Measurements from ENCODE around the gene CDKN1C. TPM values are rescaled to one million over a fixed set of nuclear protein-coding genes. Genes with fewer than 3 reads are reported as not detected.

CDKN1C gene
- total and polyA plus RNA-seq, 9 donors, result 72.3 to 363 (median 211) TPM

- no peak overlapping the region for H3K4me3 ChIP-seq
- DNase-seq, result no peak
- H3K36me3 ChIP-seq, result no peaks in the 10 kb centered on the region
- H3K4me1 ChIP-seq (ENCODE audit: insufficient read depth), result no peaks in the 10 kb centered on the region
- TF ChIP-seq EP300 (IDR thresholded peaks at IDR 0.05), result no peak
- no peak for TF ChIP-seq CTCF (IDR thresholded peaks at IDR 0.05)
- no peak for TF ChIP-seq POLR2A (IDR thresholded peaks at IDR 0.05)
- intact Hi-C loops (cut with DNase I), result no loop called here
- H3K9me3 ChIP-seq, result no peaks in the 10 kb centered on the region
- 11 to 29% (median 14%) methylated on average over 31 to 37 of the region's 37 CpGs for WGBS, 3 donors
- no peaks in the 10 kb centered on the region for H3K27me3 ChIP-seq
- no peak overlapping the region for H3K27ac ChIP-seq
Observed at GRCh38 chr11:2869134-2869526, 16.4 kb downstream of the CDKN1C start.

- H3K27ac ChIP-seq, result no peak overlapping the region
- H3K9me3 ChIP-seq, result no peaks in the 10 kb centered on the region
- TF ChIP-seq EP300 (IDR thresholded peaks at IDR 0.05) (no peak), POLR2A (IDR thresholded peaks at IDR 0.05) (no peak), CTCF (IDR thresholded peaks at IDR 0.05) (no peak)
- intact Hi-C loops (cut with DNase I), result no loop called here
- WGBS, 3 donors, result 31 to 43% (median 33%) methylated on average over 14 to 16 of the region's 16 CpGs
- H3K4me1 ChIP-seq (ENCODE audit: insufficient read depth), result no peaks in the 10 kb centered on the region
- H3K4me3 ChIP-seq, result no peak overlapping the region
- no peak for DNase-seq
- H3K27me3 ChIP-seq, result no peaks in the 10 kb centered on the region
- H3K36me3 ChIP-seq, result no peaks in the 10 kb centered on the region
Observed at GRCh38 chr11:2868506-2869133, 17.0 kb downstream of the CDKN1C start.

- no peaks in the 10 kb centered on the region for H3K4me1 ChIP-seq (ENCODE audit: insufficient read depth)
- no peak overlapping the region for H3K27ac ChIP-seq
- DNase-seq, result no peak
- 73 to 83% (median 83%) methylated on average over 25 of the region's 25 CpGs for WGBS, 3 donors
- intact Hi-C loops (cut with DNase I), result no loop called here
- H3K4me3 ChIP-seq, result no peak overlapping the region
- no peaks in the 10 kb centered on the region for H3K9me3 ChIP-seq
- H3K36me3 ChIP-seq, result no peaks in the 10 kb centered on the region
- no peaks in the 10 kb centered on the region for H3K27me3 ChIP-seq
- TF ChIP-seq EP300 (IDR thresholded peaks at IDR 0.05) (no peak), POLR2A (IDR thresholded peaks at IDR 0.05) (no peak), CTCF (IDR thresholded peaks at IDR 0.05) (no peak)
Observed at GRCh38 chr11:2867722-2868505, 17.7 kb downstream of the CDKN1C start.

GRCh38 chr11:2867142-2867541 lies 18.4 kb downstream of the CDKN1C start:
- intact Hi-C loops (cut with DNase I), result no loop called here
- WGBS, 3 donors, result 88 to 95% (median 94%) methylated on average over 5 of the region's 5 CpGs
- H3K27me3 ChIP-seq, result no peaks in the 10 kb centered on the region

More at GRCh38 chr11:2867142-2867541, 18.4 kb downstream of the CDKN1C start:
- Histone ChIP-seq H3K27ac (no peak overlapping the region), H3K9me3 (no peaks in the 10 kb centered on the region), H3K4me3 (no peak overlapping the region), H3K36me3 (no peaks in the 10 kb centered on the region), H3K4me1 (ENCODE audit: insufficient read depth) (no peaks in the 10 kb centered on the region)
- no peak for TF ChIP-seq CTCF (IDR thresholded peaks at IDR 0.05)
- TF ChIP-seq EP300 (IDR thresholded peaks at IDR 0.05), result no peak
- no peak for TF ChIP-seq POLR2A (IDR thresholded peaks at IDR 0.05)
- DNase-seq, result no peak
